ENCODE measurements around the gene LCNL1.
"Not testable (repeated sequence)": the region's sequence is repeated elsewhere in the genome, so short reads cannot be mapped to it uniquely, and the experiment has no call there.

Gene LCNL1

GRCh38 chr9:137027369-137028262, 44.8 kb downstream of the LCNL1 start, which contains the start of gene ABCA2:
Gene ABCA2 (minus strand): TSS chr9:137028237. CDS start chr9:137028140, 97 bp downstream.
- DNase-seq (ENCODE audit: low spot score): peak; percentile 58

GRCh38 chr9:137028263-137029057, 45.7 kb downstream of the LCNL1 start:
- DNase-seq (ENCODE audit: low spot score): peak; percentile 85

- DNase-seq (ENCODE audit: low spot score): peak; percentile 84
These were observed 46.5 kb downstream of the LCNL1 start for GRCh38 chr9:137029058-137029936.

- no peak for DNase-seq (ENCODE audit: low spot score)
These were observed 47.2 kb downstream of the LCNL1 start for GRCh38 chr9:137030006-137030405.

GRCh38 chr9:137030538-137031527, 48.0 kb downstream of the LCNL1 start:
- DNase-seq (ENCODE audit: low spot score): no peak

- DNase-seq (ENCODE audit: low spot score): no peak
These were observed 49.3 kb downstream of the LCNL1 start, which contains the start of gene FUT7 for GRCh38 chr9:137031904-137032640. Gene FUT7 (minus strand): TSS chr9:137032088. CDS start chr9:137031991, 97 bp downstream.

GRCh38 chr9:137032858-137033257, 50.1 kb downstream of the LCNL1 start:
- no peak for DNase-seq (ENCODE audit: low spot score)

- DNase-seq (ENCODE audit: low spot score): not testable (repeated sequence)
These were observed 50.7 kb downstream of the LCNL1 start for GRCh38 chr9:137033481-137033880.

- DNase-seq (ENCODE audit: low spot score): no peak
These were observed 51.4 kb downstream of the LCNL1 start for GRCh38 chr9:137034039-137034708.

- DNase-seq (ENCODE audit: low spot score): peak; percentile 92
These were observed 52.1 kb downstream of the LCNL1 start for GRCh38 chr9:137034709-137035506.
